WI38 (cell line): ENCODE data around the gene TRMT61A.
A peak's percentile ranks its signal among the peaks of the same experiment; 100 is the strongest.

Experiments
- H3K4me3 ChIP-seq: 2 replicates; pipeline ENCODE4 v1.5.1; 2011; ENCODE audit warnings: low read depth, mild to moderate bottlenecking, control low read depth, low read length
- TF ChIP-seq, protein P1 (sequence below): IDR thresholded peaks from 2 replicates; pipeline ENCODE4 v1.5.1; 2012; ENCODE audit warnings: low read depth, mild to moderate bottlenecking, control low read depth, low read length

TRMT61A gene

DNA sequence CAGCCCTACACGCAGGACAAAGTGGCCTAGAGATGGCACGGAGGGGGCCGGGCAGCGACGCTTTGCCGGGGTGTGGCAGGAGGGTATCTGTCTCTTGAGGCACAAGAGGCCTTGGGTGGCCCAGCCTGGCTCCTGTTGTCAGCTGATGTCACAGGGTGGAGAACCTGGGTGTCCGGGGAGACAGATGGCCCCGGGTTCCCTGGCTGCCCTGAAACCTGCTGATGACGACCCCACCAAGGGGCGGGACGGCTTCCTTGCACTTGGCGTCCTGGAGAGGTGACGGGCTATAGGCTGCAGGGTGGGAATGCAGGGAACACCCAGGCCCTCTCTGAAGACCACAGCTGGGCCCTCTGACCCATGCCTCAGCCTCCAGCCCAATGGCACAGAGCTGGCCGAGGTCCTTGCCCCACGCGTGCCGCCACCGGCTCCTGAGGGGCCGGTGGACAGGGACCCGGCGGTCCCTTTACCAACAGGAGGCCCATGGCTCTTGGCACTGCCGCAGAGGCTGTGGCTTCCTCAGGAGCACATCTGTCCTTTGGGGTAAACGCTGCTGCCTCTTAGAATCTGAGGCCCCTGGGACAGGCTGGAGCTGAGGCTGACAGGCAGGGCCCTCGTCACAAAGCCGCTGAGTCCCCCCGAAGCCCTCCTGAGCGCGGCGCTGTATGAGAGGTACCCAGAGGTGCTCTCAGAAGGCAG is 16.4 kb downstream of the TRMT61A start:
- TF ChIP-seq, protein P1, sequence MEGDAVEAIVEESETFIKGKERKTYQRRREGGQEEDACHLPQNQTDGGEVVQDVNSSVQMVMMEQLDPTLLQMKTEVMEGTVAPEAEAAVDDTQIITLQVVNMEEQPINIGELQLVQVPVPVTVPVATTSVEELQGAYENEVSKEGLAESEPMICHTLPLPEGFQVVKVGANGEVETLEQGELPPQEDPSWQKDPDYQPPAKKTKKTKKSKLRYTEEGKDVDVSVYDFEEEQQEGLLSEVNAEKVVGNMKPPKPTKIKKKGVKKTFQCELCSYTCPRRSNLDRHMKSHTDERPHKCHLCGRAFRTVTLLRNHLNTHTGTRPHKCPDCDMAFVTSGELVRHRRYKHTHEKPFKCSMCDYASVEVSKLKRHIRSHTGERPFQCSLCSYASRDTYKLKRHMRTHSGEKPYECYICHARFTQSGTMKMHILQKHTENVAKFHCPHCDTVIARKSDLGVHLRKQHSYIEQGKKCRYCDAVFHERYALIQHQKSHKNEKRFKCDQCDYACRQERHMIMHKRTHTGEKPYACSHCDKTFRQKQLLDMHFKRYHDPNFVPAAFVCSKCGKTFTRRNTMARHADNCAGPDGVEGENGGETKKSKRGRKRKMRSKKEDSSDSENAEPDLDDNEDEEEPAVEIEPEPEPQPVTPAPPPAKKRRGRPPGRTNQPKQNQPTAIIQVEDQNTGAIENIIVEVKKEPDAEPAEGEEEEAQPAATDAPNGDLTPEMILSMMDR, result no peak
- H3K4me3 ChIP-seq, result no peak overlapping the region

DNA sequence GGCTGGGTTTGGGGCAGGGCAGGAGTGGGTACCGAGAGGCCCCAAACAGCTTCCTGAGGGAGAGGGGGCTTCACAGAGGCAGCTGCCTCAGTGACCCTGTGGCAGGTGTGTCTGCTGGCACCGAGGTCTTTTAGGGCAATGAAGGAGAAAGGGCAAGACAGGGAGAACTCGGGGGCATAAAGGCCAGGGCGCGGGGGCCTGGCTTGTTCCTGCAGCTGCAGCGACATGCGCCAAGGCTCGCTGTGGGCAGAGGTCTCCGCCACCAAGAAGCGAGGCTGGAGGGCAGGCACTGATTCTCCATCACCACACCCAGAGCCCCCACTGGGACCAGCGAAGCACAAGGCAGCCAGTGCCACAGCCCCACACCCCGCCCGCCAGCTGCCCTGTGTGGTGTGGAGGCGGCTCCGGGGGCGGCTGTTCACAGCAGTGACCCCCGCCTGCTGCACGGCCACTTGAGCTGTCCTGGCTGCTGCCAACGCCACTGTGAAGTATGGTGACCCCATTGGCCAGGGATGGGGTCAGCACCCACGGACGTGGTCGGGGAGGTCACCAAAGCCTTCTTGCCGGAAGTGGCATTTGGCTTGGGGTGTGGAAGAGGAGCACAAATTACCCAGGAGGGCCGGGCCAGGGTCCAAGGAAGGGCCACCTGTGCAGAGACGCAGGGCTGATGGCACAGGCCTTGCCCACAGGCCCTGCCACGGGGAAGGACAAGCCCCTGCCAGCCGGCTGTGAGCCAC is 17.1 kb downstream of the TRMT61A start:
- TF ChIP-seq, protein P1, result no peak
- no peak overlapping the region for H3K4me3 ChIP-seq

DNA sequence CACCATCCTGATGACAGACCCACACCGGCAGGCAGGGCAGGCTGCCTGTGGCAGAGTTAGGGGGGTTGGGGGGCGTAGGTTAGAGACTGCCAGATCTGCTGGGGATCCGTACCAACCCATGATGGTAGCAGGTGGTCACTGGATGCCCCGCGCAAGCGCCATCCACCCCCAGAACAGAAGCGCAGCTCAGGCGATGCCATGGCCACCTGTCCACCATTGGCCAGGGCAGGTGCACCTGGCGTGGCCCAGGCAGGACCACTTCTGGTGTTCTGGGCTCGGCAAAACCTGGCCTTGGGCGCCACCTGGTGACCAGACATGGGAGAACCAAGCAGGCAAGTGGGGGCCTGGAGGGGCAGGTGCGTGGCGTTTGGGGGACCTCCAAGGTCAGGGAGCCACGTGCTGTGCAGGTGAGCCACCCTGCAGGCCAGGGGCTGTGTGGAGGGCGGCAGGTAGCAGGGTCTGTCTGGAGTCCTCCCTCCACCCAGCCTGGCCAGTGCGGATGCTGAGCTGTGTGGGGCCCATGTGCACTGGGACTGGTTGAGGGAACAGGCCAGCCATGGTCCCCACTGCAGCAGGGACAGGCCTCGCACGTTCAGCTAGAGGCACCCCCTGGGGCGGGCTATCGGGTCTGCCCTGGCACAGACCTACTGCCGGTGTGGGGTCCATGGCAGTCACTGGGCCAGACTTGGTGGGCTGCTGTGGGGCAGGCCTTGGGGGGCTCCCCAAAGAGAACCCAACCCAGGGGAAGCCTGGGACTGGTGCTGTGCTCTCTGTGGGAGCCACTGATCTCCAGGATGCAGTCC is 17.9 kb downstream of the TRMT61A start:
- no peak overlapping the region for H3K4me3 ChIP-seq
- TF ChIP-seq, protein P1, result peak; percentile 84

DNA sequence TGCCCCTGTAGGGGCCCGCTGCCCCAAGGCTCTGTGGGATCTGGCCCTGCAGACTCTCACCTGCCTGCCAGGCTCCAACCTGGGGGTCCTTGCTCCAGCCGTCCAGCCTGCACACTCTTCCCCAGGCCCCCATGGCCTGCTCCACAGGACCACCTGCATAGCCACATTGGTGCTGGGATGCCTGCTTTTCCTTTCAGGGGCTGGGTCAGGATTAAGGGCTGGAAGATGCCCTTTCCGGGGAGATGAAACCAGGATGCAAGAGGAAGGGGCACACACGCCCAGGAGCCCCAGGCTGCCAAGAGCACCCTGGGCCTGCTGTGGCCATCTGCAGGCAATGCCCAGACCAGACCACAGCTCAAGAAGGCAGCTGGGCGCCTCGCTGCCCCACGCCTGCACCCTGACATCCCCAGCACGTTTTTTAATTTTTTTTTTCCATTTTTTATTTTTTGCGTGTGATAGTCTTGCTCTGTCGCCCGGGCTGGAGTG is 18.5 kb downstream of the TRMT61A start:
- H3K4me3 ChIP-seq, result no peak overlapping the region
- TF ChIP-seq, protein P1, result no peak

DNA sequence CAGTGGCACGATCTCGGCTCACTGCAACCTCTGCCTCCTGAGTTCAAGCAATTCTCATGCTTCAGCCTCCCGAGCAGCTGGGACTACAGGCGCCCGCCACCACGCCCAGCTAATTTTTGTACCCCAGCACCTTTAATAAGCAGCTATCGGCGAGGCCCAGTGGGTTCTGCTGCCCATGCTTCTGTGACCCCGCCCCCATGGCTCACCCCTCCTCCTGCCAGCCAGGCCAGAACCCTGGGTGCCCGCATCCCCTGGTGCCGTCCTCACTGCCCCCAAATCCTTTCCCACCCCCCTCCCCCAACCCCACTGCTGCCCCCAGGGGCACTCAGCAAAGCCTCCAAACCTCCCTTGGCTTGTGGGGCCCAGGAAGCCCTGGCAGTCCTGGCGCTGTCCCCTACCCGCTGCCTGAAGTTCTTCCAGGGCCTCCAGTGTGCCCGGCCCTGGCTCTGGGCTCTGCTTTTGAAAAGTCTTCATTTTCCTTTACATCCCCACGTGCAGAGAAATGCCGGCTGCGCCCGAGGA is 19.0 kb downstream of the TRMT61A start:
- TF ChIP-seq, protein P1, result no peak
- no peak overlapping the region for H3K4me3 ChIP-seq

DNA sequence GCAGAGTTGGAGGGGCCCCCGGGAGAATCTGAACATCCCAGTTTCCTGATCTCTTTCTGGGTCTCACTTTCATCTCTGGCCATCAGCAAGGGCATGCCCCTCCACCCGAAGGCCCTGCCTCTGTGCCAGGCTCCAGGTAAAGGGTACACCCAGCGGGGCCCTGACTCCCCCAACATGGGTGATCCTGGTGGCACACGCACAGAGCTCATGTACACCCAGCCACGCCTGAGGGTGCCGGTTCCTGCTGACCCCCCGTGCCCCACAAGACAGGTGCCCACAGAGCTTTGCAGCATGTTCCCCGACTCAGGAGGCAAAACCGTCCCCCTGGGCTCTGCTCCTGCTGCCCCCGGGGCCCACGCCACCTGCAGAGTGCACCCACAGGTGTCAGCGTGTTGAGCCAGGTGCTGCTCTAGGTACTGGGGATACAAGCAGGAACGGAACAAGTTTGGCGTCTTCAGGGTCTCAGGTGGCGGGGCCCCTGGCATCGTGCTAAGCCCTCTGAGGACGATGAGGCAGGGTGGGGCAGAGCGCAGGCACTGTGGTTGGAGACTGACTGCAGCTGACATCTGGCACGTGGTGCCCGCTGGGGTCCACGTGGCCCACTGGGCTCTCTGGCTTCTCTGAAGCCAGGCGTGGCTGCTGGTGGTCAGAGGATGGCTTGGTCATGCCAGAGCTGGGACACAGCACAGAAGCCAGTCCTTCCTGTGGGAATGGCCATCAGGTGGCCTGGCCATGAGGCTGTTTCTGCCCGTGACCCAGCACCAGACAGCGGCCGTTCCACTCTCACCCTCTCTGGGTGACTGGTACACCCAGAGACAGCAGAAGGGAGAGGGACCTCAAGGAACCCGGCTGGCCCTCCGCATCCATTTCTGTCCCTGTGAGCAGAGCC is 19.7 kb downstream of the TRMT61A start:
- no peak overlapping the region for H3K4me3 ChIP-seq
- TF ChIP-seq, protein P1, result no peak
